Nucleus accumbens (tissue), 56 donors: ENCODE data around the gene PRR19.
A peak's percentile ranks its signal among the peaks of the same experiment; 100 is the strongest.

Experiments used
- DNase-seq, 56 donors: peaks; one replicate each; lab custom pipeline; 2025; lab: John Stamatoyannopoulos, UW

The PRR19 gene

DNA sequence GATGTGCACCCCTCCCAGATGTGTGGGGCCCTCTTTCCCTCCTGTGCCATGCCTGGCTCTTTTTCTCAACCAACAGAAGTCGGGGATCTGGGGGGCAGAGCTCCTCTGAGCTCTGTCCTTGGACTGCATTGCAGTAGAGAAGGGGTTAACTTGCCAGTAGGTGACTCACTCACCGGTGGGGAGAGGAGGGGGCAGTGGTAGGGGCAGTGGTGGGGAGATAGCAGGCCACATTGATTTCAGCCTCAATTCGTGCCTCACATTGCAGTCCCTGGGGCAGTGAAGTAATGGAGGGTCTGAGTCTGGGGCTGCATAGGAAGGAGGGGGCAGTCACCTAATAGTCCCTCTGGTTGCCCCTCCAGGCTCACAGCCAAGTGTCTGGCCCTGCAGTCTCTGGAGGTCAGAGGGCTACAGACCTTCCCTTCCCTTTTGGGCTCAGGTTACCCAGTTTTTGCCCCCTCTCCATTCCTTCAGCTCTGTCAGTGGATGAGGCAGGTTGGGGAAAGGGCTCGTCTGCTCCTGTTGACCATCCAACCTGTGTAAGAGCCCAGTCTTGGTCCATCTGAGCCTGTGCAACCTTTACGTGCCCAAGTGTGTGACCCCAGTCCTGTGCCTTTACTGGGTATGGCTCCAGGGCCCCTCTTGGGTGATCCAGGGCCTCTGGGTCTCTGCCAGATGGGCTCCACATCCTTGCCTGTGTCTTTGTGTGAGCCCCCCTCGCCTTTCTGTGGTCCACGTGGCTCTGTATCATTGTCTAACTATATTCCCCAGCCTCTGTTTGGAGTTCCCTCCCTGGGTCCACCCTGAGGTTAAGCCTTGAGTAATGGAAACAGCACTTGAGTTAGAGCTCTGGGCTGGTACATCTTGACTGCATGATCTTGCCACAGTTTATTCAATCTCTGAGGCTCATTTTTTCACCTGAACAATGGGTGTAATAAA is 19.8 kb upstream of the PRR19 start:
- peak in 7 of 56 donors; percentile 20 to 75 (median 49) for DNase-seq

GRCh38 chr19:42282819-42283187 is 19.1 kb upstream of the PRR19 start:
- DNase-seq = peak in 1 of 56 donors; percentile 54

DNA sequence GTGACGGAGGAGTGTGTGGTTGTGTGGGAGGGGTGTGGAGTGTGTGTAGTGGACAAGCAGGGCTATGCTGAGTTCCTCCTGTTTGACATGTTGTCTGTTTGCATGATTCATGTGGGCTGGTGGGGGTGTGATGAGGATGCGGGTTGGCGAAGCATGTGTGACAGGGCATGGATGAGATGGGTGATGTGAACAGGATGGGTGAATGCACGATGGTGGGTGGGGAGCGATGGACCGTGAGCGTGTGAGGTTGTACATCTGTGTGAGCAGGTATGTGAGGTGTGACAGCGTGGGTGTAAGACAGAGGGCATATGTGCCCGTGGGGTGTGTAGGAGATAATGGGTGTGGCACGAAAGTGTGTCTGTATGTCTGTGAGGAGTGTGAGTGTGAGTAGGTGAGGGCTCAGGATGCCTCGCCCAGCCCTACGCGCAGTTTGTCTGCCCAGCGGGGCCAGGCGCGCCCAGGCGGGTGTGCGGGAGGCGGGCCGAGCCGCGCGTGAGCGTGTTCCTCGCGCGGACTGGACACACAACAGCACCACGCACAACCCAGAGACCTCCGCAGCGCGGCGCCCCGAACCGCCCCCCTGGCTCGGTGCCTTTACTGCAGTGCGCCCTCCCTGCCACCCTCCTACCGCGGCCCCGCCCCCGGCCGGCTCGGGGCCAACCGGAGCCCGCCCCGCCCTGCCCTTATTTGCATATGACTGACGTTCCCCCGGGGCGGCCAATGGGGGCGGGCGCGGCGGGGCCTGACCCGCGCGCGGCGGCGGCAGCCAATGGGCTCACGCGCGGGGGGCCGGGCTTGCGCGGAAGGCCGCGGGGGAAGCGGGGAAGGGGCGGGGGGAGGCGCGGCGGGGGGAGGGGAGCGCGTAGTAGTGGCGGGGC is 18.5 kb upstream of the PRR19 start:
- DNase-seq = peak; percentile 42 to 98 (median 92)

- peak in 48 of 56 donors; percentile 46 to 96 (median 82) for DNase-seq
These were observed 17.8 kb upstream of the PRR19 start for GRCh38 chr19:42284066-42284501.

DNA sequence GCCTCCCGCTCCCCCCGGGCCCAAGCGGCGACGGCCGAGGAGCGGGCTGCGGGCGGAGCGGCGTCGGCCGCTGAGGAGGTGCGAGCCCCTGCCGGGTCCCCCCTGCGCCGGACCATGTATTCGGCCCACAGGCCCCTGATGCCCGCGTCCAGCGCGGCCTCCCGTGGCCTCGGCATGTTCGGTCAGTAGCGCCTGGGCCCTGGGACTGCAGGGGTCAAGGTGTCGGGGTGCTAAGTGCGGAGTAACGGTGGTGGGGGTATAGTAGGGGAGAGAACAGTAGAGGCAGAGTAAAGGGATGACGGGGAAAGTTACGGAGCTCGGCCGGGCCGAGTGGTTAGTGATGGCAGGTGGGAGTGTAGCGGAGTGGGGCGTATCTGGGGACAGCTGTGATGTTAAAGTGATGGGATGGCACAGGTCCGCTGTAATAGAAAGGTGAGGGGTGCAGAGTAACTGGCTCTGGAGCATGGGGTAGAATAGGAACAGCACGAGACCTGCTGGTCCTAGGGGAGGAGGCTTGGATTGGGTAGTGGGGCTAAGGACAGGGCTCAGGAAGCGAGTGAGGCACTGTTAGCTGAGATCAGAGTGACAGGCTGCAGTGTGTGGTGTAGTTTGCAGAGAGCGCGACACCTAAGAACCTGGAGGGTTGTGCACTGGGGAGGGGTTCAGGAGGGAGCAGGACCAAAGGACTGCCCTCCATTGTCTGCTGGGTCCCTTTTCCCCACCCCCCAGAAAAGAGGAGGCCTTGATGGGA is 17.2 kb upstream of the PRR19 start:
- peak in 7 of 56 donors; percentile 25 to 61 (median 37) for DNase-seq

DNA sequence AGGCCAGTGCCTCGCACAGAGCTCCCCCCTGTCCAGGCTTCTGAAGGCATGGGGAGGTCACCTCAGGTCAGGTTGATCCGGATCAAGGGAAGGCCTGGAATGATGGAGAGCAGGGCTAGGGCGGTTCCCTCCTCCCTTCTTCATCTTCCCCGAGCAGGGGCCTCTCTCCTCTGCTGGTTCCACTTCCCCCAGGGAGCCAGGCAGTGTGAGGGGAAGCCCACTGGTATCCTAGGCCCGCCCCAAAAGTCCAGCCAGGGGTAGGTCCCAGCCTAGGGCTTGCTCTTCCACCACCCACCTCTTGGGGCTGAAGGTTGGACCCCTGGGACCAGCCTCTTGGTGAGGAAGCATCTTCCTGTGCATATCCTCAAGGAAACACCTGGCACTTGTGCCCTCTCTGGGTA is 16.4 kb upstream of the PRR19 start:
- DNase-seq = no peak

- DNase-seq = no peak
These were observed 16.0 kb upstream of the PRR19 start for GRCh38 chr19:42285988-42286348.

DNA sequence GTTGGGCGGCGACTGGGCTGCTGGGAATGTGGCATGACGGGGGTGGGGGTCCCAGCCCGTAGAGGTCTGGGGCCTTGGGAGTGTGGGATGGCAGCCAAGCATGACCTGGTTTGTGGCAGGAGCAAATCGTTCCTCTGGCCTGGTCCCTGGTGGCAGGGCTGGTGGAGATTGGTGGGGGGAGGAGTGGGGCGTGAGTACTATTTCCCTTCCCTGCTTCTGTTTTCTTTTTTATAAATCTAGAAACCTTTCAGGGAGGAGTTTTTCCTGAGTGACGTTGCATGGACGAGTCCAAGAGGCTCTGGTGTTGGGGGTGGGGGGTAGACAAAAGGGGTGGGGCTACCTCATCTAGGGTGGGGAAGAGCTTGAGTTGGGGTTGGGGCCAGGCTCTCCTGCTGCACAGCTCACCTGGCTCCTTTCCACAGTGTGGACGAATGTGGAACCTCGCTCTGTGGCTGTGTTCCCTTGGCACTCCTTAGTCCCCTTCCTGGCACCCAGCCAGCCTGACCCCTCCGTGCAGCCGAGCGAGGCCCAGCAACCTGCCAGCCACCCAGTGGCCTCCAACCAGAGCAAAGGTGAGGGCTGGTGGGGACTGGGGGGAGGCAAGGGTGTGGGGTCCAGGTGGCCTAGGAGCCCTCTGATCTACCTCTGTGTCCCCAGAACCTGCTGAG is 15.4 kb upstream of the PRR19 start:
- DNase-seq = peak in 17 of 56 donors; percentile 6 to 59 (median 24)

DNA sequence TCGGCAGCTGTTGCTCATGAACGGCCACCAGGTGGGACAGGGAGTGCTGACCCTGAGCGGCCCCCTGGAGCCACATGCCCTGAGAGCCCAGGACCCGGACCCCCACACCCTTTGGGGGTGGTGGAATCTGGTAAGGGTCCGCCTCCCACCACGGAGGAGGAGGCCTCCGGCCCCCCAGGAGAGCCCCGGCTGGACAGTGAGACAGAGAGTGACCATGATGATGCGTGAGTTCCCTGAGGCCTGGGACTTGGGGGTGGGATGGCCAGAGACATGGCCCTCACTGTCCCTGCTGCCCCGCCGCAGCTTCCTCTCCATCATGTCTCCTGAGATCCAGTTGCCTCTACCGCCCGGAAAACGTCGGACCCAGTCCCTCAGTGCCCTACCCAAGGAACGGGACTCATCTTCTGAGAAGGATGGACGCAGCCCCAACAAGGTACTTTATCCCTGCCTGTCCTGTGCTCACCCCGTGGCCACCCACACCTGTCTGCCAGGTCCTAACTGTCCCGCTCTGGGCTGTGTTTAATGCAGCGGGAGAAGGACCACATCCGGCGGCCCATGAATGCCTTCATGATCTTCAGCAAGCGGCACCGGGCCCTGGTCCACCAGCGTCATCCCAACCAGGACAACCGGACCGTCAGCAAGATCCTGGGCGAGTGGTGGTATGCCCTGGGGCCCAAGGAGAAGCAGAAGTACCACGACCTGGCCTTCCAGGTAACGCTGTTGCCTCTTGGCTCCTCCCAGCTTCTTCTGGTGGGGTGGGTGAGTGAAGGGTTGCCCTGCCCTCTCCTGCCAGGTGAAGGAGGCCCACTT is 14.7 kb upstream of the PRR19 start:
- no peak for DNase-seq

- no peak for DNase-seq
These were observed 14.2 kb upstream of the PRR19 start for GRCh38 chr19:42287827-42288107.

DNA sequence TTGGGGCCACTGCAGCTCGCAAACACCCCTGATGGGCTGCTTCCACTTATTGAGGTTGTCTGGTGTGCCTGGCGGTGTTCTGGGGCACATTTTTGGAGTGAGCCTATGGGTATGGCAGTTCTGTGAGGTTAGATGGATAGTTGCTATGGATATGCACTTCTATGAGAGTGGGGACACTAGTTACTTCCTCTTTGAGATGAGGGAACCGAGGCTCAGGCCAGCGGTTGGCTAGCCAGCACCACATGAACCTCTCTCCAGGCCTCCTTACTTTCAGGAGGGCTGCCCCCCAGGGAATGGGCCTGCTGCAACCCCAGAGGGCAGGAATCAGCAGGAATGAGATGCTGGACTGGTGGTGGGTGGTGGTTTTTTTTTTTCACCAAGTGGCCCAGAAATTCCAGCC is 13.5 kb upstream of the PRR19 start:
- no peak for DNase-seq

- DNase-seq = no peak
These were observed 12.9 kb upstream of the PRR19 start for GRCh38 chr19:42288881-42289555.

DNA sequence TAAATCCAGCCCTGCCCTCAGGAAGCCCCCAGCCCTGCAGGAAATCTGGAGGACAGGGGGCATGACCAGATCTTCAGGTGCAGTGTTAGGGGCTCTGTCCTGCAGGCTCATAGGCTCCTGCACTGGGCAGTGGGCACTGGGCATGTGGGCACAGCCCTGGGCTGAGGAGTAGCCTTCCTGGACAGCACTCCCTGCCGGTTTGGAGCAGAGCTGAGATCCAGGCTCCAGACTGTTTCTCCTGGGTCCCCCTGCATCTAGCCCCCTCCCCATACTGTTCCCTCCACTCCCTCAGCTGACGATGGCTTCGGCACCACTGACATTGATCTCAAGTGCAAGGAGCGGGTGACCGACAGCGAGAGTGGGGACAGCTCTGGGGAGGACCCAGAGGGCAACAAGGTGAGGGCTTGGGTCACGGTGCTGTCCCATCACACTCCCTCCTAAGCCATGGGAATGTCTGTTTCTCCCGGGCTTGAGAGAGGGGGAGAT is 12.3 kb upstream of the PRR19 start:
- DNase-seq = no peak

- no peak for DNase-seq
These were observed 11.8 kb upstream of the PRR19 start for GRCh38 chr19:42290136-42290522.

GRCh38 chr19:42290523-42291434 is 11.2 kb upstream of the PRR19 start:
- no peak for DNase-seq

GRCh38 chr19:42291435-42291810 is 10.5 kb upstream of the PRR19 start:
- no peak for DNase-seq

- no peak for DNase-seq
These were observed 9.6 kb upstream of the PRR19 start for GRCh38 chr19:42292042-42292960.
